Endothelial cell of umbilical vein (primary cell): ENCODE measurements around the gene ACOT11. TPM values are rescaled to one million over a fixed set of nuclear protein-coding genes. Genes with fewer than 3 reads are reported as not detected.
"Not testable (repeated sequence)": the region's sequence is repeated elsewhere in the genome, so short reads cannot be mapped to it uniquely, and the experiment has no call there.

Experiments used
- BruUV-seq: library from RNA; stranded (reverse); fragments of 400-500 nt; replicated peaks from 2 replicates; lab custom pipeline; 2021; lab: Mats Ljungman, UMichigan
- CTCF ChIA-PET: fragments of 300-600, 350-600 bp; sonication (Branson Sonifier 250); formaldehyde crosslinking; loops from one replicate; lab custom pipeline; 2021; ENCODE audit warnings: antibody characterized with exemption, inconsistent platforms; lab: Charles Lee
- POLR2A ChIA-PET: fragments of 300-600, 350-600 bp; sonication (Branson Sonifier 250); formaldehyde crosslinking; loops from one replicate; lab custom pipeline; 2021; ENCODE audit warnings: antibody characterized with exemption, inconsistent platforms; lab: Charles Lee
- DNase-seq: peaks from one replicate; pipeline ENCODE4 v3.0.0-alpha.2; 2011; ENCODE audit warnings: low read depth, low spot score
- FAIRE-seq: peaks from 2 replicates; lab custom pipeline; 2011; peaks lifted over from hg19 to GRCh38; lab: Jason Lieb, UNC
- H2AFZ ChIP-seq: 2 replicates; pipeline ENCODE4 v1.6.0; 2012; ENCODE audit warnings: low read depth, low read length, control low read depth, inconsistent platforms
- H3K27ac ChIP-seq: 2 replicates; pipeline ENCODE4 v1.5.1; 2011; ENCODE audit warnings: low read depth, mild to moderate bottlenecking, control low read depth, low read length, moderate library complexity; ENCODE audit not compliant: insufficient read depth
- H3K27me3 ChIP-seq, 2 experiments: 2 replicates each; pipeline versions ENCODE4 v1.6.0 to v1.6.1; 2011; ENCODE audit warnings: low read length in 2 of 2, mixed read lengths in 1 of 2; ENCODE audit not compliant: control insufficient read depth in 2 of 2, insufficient read depth in 2 of 2
- H3K36me3 ChIP-seq, 2 experiments: 2 replicates in 1 of 2; 3 replicates in 1 of 2; pipeline ENCODE4 v1.5.1; 2011; ENCODE audit warnings: low read length in 2 of 2, mild to moderate bottlenecking in 1 of 2, moderate library complexity in 1 of 2; ENCODE audit not compliant: control insufficient read depth in 2 of 2, insufficient read depth in 2 of 2; ENCODE audit errors: extremely low read depth in 1 of 2
- H3K4me1 ChIP-seq: 3 replicates; pipeline ENCODE4 v1.5.1; 2011; ENCODE audit warnings: mild to moderate bottlenecking, low read length; ENCODE audit not compliant: control insufficient read depth, insufficient read depth; ENCODE audit errors: extremely low read depth
- H3K4me2 ChIP-seq: 2 replicates; pipeline ENCODE4 v1.6.1; 2011; ENCODE audit warnings: low read length, control low read depth, mixed read lengths; ENCODE audit not compliant: insufficient read depth
- H3K4me3 ChIP-seq, 3 experiments: fragments of 200-600 bp in 1 of 3; sonication (generic), shearing (Covaris generic) in 1 of 3; replicated peaks in 1 of 3; 2 replicates each; pipeline ENCODE4 v1.5.1; 2011 to 2016; ENCODE audit warnings: control low read depth in 3 of 3, low read length in 3 of 3, mild to moderate bottlenecking in 2 of 3, inconsistent platforms in 1 of 3, low read depth in 1 of 3, moderate library complexity in 1 of 3; ENCODE audit not compliant: insufficient read depth in 1 of 3
- H3K79me2 ChIP-seq: 2 replicates; pipeline ENCODE4 v1.6.0; 2012; ENCODE audit warnings: low read length, inconsistent platforms; ENCODE audit not compliant: control insufficient read depth, insufficient read depth
- H3K9ac ChIP-seq: replicated peaks from 2 replicates; pipeline ENCODE3; 2011; ENCODE audit warnings: low read length, control low read depth; ENCODE audit not compliant: insufficient read depth; ENCODE audit errors: extremely low read depth
- H3K9me1 ChIP-seq: replicated peaks from 3 replicates; pipeline ENCODE4 v1.6.0; 2011; ENCODE audit warnings: mild to moderate bottlenecking, low read length; ENCODE audit not compliant: control insufficient read depth, insufficient read depth; ENCODE audit errors: extremely low read depth
- H3K9me3 ChIP-seq: replicated peaks from 2 replicates; pipeline ENCODE4 v1.5.1; 2012; ENCODE audit warnings: low read length, inconsistent platforms; ENCODE audit not compliant: control insufficient read depth, insufficient read depth
- H4K20me1 ChIP-seq: replicated peaks from 2 replicates; pipeline ENCODE3; 2011; ENCODE audit warnings: mild to moderate bottlenecking, low read length; ENCODE audit not compliant: control insufficient read depth, insufficient read depth; ENCODE audit errors: extremely low read depth
- EZH2 ChIP-seq: IDR thresholded peaks from 2 replicates; pipeline ENCODE4 v1.6.1; 2012; ENCODE audit warnings: borderline replicate concordance, low read depth, mild to moderate bottlenecking, moderate library complexity, low read length, inconsistent platforms; ENCODE audit not compliant: severe bottlenecking
- FOS ChIP-seq: IDR thresholded peaks from 2 replicates; pipeline ENCODE4 v1.6.1; 2011; ENCODE audit warnings: mild to moderate bottlenecking, low read length, moderate library complexity, borderline replicate concordance; ENCODE audit not compliant: insufficient read depth
- GATA2 ChIP-seq: IDR thresholded peaks from 2 replicates; pipeline ENCODE4 v1.7.0; 2011; ENCODE audit warnings: low read depth, mild to moderate bottlenecking, moderate library complexity, mixed read lengths, low read length; ENCODE audit not compliant: insufficient read length, insufficient read depth
- JUN ChIP-seq: IDR thresholded peaks from 2 replicates; pipeline ENCODE4 v1.6.1; 2011; ENCODE audit warnings: borderline replicate concordance, low read depth; ENCODE audit not compliant: insufficient read length, insufficient read depth
- MYC ChIP-seq: IDR thresholded peaks from one replicate; pipeline ENCODE4 v1.6.1; 2011; ENCODE audit warnings: mild to moderate bottlenecking, low read depth, low read length
- POLR2A ChIP-seq: IDR thresholded peaks from 2 replicates; pipeline ENCODE4 v1.6.1; 2012; ENCODE audit warnings: low read depth, mild to moderate bottlenecking, control low read depth, low read length
- POLR2AphosphoS5 ChIP-seq: IDR thresholded peaks from 2 replicates; pipeline ENCODE4 v1.6.1; 2012; ENCODE audit warnings: low read depth, mild to moderate bottlenecking, control low read depth, low read length, moderate library complexity; ENCODE audit not compliant: insufficient read depth
- dilution Hi-C: fragments of 300-500 bp; cut with MboI; formaldehyde crosslinking; loops from one replicate; pipeline ENCODE4 v1.15.0; 2019; ENCODE audit warnings: low sequenced_read_pairs; ENCODE audit not compliant: extremely low pct_ligation_motif_present
- intact Hi-C: fragments of 100-400 bp; cut with micrococcal nuclease; formaldehyde crosslinking; loops from one replicate; pipeline ENCODE4 v1.10.0; 2022
- polyA plus RNA-seq, 4 experiments: library from polyadenylated mRNA; depleted of rRNA in 3 of 4; stranded (reverse) in 3 of 4; unstranded in 1 of 4; fragments of >200 nt; gene quantifications; 2 replicates each; pipeline versions ENCODE4 v1.2.1 to v1.2.3, GENCODE V29; 2011 to 2012; ENCODE audit warnings: missing spikeins in 1 of 4
- total RNA-seq: library from RNA; stranded (reverse); gene quantifications from 2 replicates; pipeline ENCODE4 v1.2.3, GENCODE V29; 2021
- TF ChIP-seq, protein P1 (sequence below): IDR thresholded peaks from 2 replicates; pipeline ENCODE4 v1.6.1; 2011; ENCODE audit not compliant: insufficient read depth, insufficient read length
- TF ChIP-seq, protein P2 (sequence below), 2 donors: IDR thresholded peaks; 1 replicate in 1 of 2; 2 replicates in 1 of 2; pipeline ENCODE4 v1.5.1; 2011; ENCODE audit warnings: low read length in 2 of 2, mild to moderate bottlenecking in 2 of 2, moderate library complexity in 2 of 2, control low read depth in 1 of 2, inconsistent platforms in 1 of 2, low read depth in 1 of 2; ENCODE audit not compliant: insufficient read depth in 1 of 2; ENCODE audit errors: extremely low read depth in 1 of 2

Gene ACOT11
- total and polyA plus RNA-seq, 2 donors (not counting 3 experiments of a cell fraction or from before 2014, with no cell fraction given) = 4.5 to 5.4 TPM

DNA sequence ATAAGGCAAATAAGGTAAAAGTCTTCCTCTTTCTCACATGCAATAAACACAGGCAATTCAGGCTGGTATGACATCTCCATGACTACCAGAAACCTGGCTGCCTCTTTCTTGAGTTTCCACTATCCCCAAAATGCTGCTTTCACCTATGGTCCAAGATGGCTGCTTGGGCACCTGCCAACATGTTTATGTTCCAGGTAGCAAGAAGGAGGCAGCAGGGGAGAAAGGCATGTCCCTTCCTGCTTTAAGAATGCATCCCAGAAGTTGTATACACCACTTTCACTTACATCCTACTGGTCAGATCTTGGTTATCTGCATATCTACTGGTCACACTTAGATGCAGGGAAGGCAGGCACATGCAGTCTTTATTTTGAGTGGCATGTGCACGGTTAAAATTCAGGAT, 19.4 kb upstream of the ACOT11 start:
- no peak for TF ChIP-seq GATA2
- intact Hi-C loops (no loop called here), dilution Hi-C loops (no loop called here)
- Histone ChIP-seq H3K4me2 (no peak overlapping the region), H3K4me1 (no peaks in the 10 kb centered on the region), H3K9ac (no peak overlapping the region), H3K9me1 (no peaks in the 10 kb centered on the region), H3K79me2 (no peaks in the 10 kb centered on the region), H3K4me3 (no peak overlapping the region), H4K20me1 (no peaks in the 10 kb centered on the region), H3K9me3 (no peaks in the 10 kb centered on the region), H3K36me3 (no peaks in the 10 kb centered on the region), H3K27ac (no peak overlapping the region), H2AFZ (no peak overlapping the region), H3K27me3 (peaks cover 3 to 7% of the 10 kb centered on the region in 2 experiments)
- FAIRE-seq = no peak
- no peak for DNase-seq
- BruUV-seq = no TSS peak
- ChIA-PET CTCF (no interaction called here), POLR2A (no interaction called here)

DNA sequence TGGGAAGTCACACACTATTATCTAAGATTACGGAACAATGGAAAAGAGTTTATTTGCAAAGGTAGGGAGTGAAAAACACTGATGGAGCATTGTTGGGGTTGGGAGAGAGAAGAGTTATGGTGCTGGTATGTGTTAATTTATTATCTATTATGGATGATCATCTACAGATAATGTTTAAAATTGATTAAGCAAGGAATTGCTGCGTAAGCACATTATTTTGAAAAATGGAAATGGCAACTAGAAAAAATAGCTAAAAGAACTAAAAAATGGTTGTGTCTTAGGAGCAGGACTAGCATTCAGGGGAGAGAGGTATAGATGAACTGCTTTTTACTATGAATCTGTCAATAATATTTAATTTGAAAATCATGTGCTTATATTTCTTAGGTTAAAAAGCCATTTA, 16.0 kb upstream of the ACOT11 start:
- Histone ChIP-seq H3K27ac (no peak overlapping the region), H3K9me1 (no peaks in the 10 kb centered on the region), H3K27me3 (peaks cover 5 to 7% of the 10 kb centered on the region in 2 experiments), H3K4me2 (no peak overlapping the region), H3K79me2 (no peaks in the 10 kb centered on the region), H3K4me1 (no peaks in the 10 kb centered on the region), H3K36me3 (no peaks in the 10 kb centered on the region), H2AFZ (no peak overlapping the region), H4K20me1 (no peaks in the 10 kb centered on the region), H3K9me3 (no peaks in the 10 kb centered on the region), H3K9ac (no peak overlapping the region), H3K4me3 (no peak overlapping the region)
- intact Hi-C loops = no loop called here
- ChIA-PET CTCF (interaction anchor here (1.1 kb wide), 1 partner anchor 33 kb away, joined by 3 read pairs; no protein-coding TSS in a partner anchor), POLR2A (no interaction called here)
- dilution Hi-C loops = no loop called here
- DNase-seq (no peak), FAIRE-seq (no peak)
- TF ChIP-seq FOS = no peak
- TF ChIP-seq, protein P1, sequence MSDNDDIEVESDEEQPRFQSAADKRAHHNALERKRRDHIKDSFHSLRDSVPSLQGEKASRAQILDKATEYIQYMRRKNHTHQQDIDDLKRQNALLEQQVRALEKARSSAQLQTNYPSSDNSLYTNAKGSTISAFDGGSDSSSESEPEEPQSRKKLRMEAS = no peak
- no peak for TF ChIP-seq EZH2
- no peak for TF ChIP-seq MYC
- no peak for TF ChIP-seq POLR2A
- no peak for TF ChIP-seq JUN
- TF ChIP-seq POLR2AphosphoS5 = no peak
- TF ChIP-seq, protein P2, sequence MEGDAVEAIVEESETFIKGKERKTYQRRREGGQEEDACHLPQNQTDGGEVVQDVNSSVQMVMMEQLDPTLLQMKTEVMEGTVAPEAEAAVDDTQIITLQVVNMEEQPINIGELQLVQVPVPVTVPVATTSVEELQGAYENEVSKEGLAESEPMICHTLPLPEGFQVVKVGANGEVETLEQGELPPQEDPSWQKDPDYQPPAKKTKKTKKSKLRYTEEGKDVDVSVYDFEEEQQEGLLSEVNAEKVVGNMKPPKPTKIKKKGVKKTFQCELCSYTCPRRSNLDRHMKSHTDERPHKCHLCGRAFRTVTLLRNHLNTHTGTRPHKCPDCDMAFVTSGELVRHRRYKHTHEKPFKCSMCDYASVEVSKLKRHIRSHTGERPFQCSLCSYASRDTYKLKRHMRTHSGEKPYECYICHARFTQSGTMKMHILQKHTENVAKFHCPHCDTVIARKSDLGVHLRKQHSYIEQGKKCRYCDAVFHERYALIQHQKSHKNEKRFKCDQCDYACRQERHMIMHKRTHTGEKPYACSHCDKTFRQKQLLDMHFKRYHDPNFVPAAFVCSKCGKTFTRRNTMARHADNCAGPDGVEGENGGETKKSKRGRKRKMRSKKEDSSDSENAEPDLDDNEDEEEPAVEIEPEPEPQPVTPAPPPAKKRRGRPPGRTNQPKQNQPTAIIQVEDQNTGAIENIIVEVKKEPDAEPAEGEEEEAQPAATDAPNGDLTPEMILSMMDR (IDR thresholded peaks at IDR 0.05; ENCODE audit: extremely low read depth in 1 of 2, insufficient read depth in 1 of 2, low read depth in 1 of 2, low read length in 2 of 2) = no peak
- no peak for TF ChIP-seq GATA2
- no TSS peak for BruUV-seq

DNA sequence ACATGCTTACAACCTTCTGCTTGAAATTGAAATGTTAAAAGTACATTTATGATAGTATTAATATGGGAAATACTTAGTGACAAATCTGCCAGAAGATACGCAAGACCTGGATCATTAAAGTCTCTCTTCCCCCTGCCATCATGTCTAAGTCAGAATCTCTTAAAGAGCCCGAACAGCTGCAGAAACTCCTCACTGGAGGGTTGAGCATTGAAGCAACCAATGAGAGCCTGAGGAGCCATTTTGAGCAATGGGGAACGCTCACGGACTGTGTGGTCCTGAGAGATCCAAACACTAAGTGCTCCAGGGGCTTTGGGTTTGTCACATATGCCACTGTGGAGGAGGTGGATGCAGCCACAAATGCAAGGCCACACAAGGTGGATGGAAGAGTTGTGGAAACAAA, 11.4 kb upstream of the ACOT11 start:
- H3K9me1 ChIP-seq, FAIRE-seq, BruUV-seq, intact Hi-C loops, H3K4me1 ChIP-seq, H3K9me3 ChIP-seq, H3K27me3 ChIP-seq, H3K9ac ChIP-seq, H3K27ac ChIP-seq, H2AFZ ChIP-seq, H3K4me3 ChIP-seq, H3K79me2 ChIP-seq, POLR2A ChIA-PET, dilution Hi-C loops, CTCF ChIA-PET, H3K36me3 ChIP-seq, H4K20me1 ChIP-seq, DNase-seq, H3K4me2 ChIP-seq: not testable (repeated sequence)
